ENCODE data around the gene RGMB. TPM values are rescaled to one million over a fixed set of nuclear protein-coding genes. Genes with fewer than 3 reads are reported as not detected.

Gene RGMB
- total RNA-seq, 1 donor = 70.9 TPM

GRCh38 chr5:98771382-98772109 lies 1.9 kb upstream of the RGMB start:
- H2AFZ ChIP-seq (ENCODE audit: low read length) = peak overlapping the region; percentile 19
- DNase-seq (ENCODE audit: insufficient read length, low spot score, missing footprints) = peak; percentile 95
- peaks cover 76% of the 10 kb centered on the region for H3K79me2 ChIP-seq (ENCODE audit: insufficient read depth, low read length)

DNA sequence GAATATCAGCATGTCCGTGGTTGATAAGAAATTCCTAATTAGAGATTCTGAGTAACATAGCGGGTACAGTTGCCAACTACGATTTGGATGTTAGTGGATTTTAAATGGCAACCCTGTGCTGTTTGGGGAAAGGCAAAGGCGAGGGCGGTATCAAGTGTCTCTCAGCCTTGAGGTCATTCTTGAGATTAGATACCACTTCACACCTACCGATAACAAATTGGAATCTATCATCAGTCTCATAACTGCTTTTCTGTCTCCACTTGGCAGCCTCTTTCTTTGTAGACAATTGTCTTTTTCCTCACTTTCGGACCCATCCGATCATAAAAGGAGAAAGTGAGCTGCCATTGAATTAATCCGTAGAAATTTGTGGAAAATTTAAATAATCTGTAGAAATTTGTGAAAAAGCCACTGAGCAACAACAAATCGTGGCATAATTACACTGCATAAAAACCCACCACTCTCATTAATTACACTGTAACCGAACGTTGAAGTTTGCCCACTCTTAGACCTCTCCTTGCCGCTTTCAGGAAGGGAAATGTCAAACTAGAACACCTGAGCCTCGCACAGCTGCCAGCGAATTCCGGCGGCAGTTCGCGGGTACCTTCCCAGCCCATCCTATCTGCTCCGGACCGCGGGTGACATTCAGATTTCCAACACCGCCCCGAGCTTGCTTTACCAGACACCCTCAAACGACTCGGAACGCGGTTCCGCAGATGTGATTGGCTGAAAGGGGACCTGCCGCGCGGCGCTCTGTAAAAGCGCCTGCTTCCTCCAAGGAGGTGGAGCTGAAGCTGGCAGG lies 849 bp upstream of the RGMB start:
- Histone ChIP-seq H3K27ac (ENCODE audit: low read depth, low read length) (peak overlapping the region; percentile 87), H3K4me1 (ENCODE audit: insufficient read depth, low read length) (peaks cover 33% of the 10 kb centered on the region), H3K9me3 (ENCODE audit: low read depth, low read length) (no peaks in the 10 kb centered on the region), H3K79me2 (ENCODE audit: insufficient read depth, low read length) (peaks cover 87% of the 10 kb centered on the region), H3K4me2 (ENCODE audit: insufficient read depth, low read length) (peak overlapping the region; percentile 88), H2AFZ (ENCODE audit: low read length) (peak overlapping the region; percentile 56), H3K36me3 (ENCODE audit: insufficient read depth, low read length) (peaks cover 16% of the 10 kb centered on the region), H3K27me3 (ENCODE audit: insufficient read depth, low read length) (no peaks in the 10 kb centered on the region), H4K20me1 (ENCODE audit: insufficient read depth, low read length) (peaks cover 35% of the 10 kb centered on the region), H3K4me3 (ENCODE audit: insufficient read depth, low read length) (peak overlapping the region; percentile 78)
- DNase-seq (ENCODE audit: insufficient read length, low spot score, missing footprints) = peak; percentile 96
- TF ChIP-seq, protein P1, sequence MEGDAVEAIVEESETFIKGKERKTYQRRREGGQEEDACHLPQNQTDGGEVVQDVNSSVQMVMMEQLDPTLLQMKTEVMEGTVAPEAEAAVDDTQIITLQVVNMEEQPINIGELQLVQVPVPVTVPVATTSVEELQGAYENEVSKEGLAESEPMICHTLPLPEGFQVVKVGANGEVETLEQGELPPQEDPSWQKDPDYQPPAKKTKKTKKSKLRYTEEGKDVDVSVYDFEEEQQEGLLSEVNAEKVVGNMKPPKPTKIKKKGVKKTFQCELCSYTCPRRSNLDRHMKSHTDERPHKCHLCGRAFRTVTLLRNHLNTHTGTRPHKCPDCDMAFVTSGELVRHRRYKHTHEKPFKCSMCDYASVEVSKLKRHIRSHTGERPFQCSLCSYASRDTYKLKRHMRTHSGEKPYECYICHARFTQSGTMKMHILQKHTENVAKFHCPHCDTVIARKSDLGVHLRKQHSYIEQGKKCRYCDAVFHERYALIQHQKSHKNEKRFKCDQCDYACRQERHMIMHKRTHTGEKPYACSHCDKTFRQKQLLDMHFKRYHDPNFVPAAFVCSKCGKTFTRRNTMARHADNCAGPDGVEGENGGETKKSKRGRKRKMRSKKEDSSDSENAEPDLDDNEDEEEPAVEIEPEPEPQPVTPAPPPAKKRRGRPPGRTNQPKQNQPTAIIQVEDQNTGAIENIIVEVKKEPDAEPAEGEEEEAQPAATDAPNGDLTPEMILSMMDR (IDR thresholded peaks at IDR 0.05; ENCODE audit: extremely low read depth, low read depth, low read length) = no peak

More at GRCh38 chr5:98771382-98772109, 1.9 kb upstream of the RGMB start:
- Histone ChIP-seq H3K4me1 (ENCODE audit: insufficient read depth, low read length) (peaks cover 30% of the 10 kb centered on the region), H3K27me3 (ENCODE audit: insufficient read depth, low read length) (no peaks in the 10 kb centered on the region), H4K20me1 (ENCODE audit: insufficient read depth, low read length) (peaks cover 27% of the 10 kb centered on the region), H3K4me2 (ENCODE audit: insufficient read depth, low read length) (peak overlapping the region; percentile 88), H3K4me3 (ENCODE audit: insufficient read depth, low read length) (peak overlapping the region; percentile 78), H3K36me3 (ENCODE audit: insufficient read depth, low read length) (peaks cover 14% of the 10 kb centered on the region), H3K27ac (ENCODE audit: low read depth, low read length) (peak overlapping the region; percentile 87), H3K9me3 (ENCODE audit: low read depth, low read length) (no peaks in the 10 kb centered on the region)
- TF ChIP-seq, protein P1 (IDR thresholded peaks at IDR 0.05; ENCODE audit: extremely low read depth, low read depth, low read length) = peak; percentile 94

GRCh38 chr5:98773214-98773463 lies 324 bp upstream of the RGMB start:
- Histone ChIP-seq H3K79me2 (ENCODE audit: insufficient read depth, low read length) (peaks cover 92% of the 10 kb centered on the region), H3K27ac (ENCODE audit: low read depth, low read length) (peak overlapping the region; percentile 87)

More at GRCh38 chr5:98773214-98773463, 324 bp upstream of the RGMB start:
- Histone ChIP-seq H3K27me3 (ENCODE audit: insufficient read depth, low read length) (no peaks in the 10 kb centered on the region), H3K9me3 (ENCODE audit: low read depth, low read length) (no peaks in the 10 kb centered on the region), H3K36me3 (ENCODE audit: insufficient read depth, low read length) (peaks cover 16% of the 10 kb centered on the region), H3K4me3 (ENCODE audit: insufficient read depth, low read length) (peak overlapping the region; percentile 78), H4K20me1 (ENCODE audit: insufficient read depth, low read length) (peaks cover 35% of the 10 kb centered on the region), H2AFZ (ENCODE audit: low read length) (peak overlapping the region; percentile 56), H3K4me2 (ENCODE audit: insufficient read depth, low read length) (peak overlapping the region; percentile 88), H3K4me1 (ENCODE audit: insufficient read depth, low read length) (peaks cover 33% of the 10 kb centered on the region)
- TF ChIP-seq, protein P1 (IDR thresholded peaks at IDR 0.05; ENCODE audit: extremely low read depth, low read depth, low read length) = no peak
- DNase-seq (ENCODE audit: insufficient read length, low spot score, missing footprints) = no peak

Data from osteoblast (primary cell).